Uterus (tissue), 4 donors: ENCODE data around the gene WDR27. TPM values are rescaled to one million over a fixed set of nuclear protein-coding genes. Genes with fewer than 3 reads are reported as not detected.

Experiments
- DNase-seq, 2 donors: peaks; one replicate each; pipeline ENCODE4 v3.0.0-alpha.2; 2019 to 2020
- H3K27ac ChIP-seq, 2 donors: fragments of 200-600 bp; sonication (generic); 1 replicate in 1 of 2; 2 replicates in 1 of 2; pipeline ENCODE4 v1.5.1; 2016 to 2018
- H3K27me3 ChIP-seq, 2 donors: fragments of 200-600 bp; sonication (generic); one replicate each; pipeline ENCODE4 v1.5.1; 2018 to 2019; ENCODE audit warnings: control low read depth in 1 of 2
- H3K36me3 ChIP-seq, 2 donors: fragments of 200-600 bp; sonication (generic); one replicate each; pipeline ENCODE4 v1.5.1; 2019; ENCODE audit warnings: control low read depth in 1 of 2
- H3K4me1 ChIP-seq, 2 donors: fragments of 200-600 bp; sonication (generic); one replicate each; pipeline ENCODE4 v1.5.1; 2018 to 2019; ENCODE audit warnings: control low read depth in 1 of 2
- H3K4me3 ChIP-seq, 2 donors: fragments of 200-600 bp; sonication (generic); 1 replicate in 1 of 2; 2 replicates in 1 of 2; pipeline ENCODE4 v1.5.1; 2018 to 2019; ENCODE audit warnings: mild to moderate bottlenecking in 1 of 2
- H3K9me3 ChIP-seq, 2 donors: fragments of 200-600 bp; sonication (generic); one replicate each; pipeline ENCODE4 v1.5.1; 2019; ENCODE audit warnings: control low read depth in 1 of 2
- CTCF ChIP-seq, 4 experiments: fragments of 200-600 bp in 2 of 4; fragments of 450-650 bp in 2 of 4; sonication (generic) in 2 of 4; IDR thresholded peaks; one replicate each; pipeline ENCODE4 v1.5.1; 2016 to 2019; ENCODE audit warnings: antibody characterized with exemption in 4 of 4, mild to moderate bottlenecking in 2 of 4, moderate library complexity in 1 of 4
- POLR2A ChIP-seq, 2 donors: fragments of 450-650 bp; IDR thresholded peaks; one replicate each; pipeline ENCODE4 v1.6.1; 2016; ENCODE audit warnings: antibody characterized with exemption in 2 of 2, mild to moderate bottlenecking in 1 of 2, moderate library complexity in 1 of 2
- intact Hi-C: fragments of 100-400 bp; cut with DNase I; formaldehyde crosslinking; loops from one replicate; pipeline ENCODE4 v1.15.1; 2023; ENCODE audit warnings: low total_unique reads
- total RNA-seq, 4 donors: library from RNA; depleted of rRNA in 3 of 4; stranded (reverse); fragments of >200 nt in 3 of 4; gene quantifications; one replicate each; pipeline versions ENCODE4 v1.1.0 to v1.2.4, GENCODE V29; 2014 to 2023
- donor health status: DM: yes; HTN: yes; CAD: no.

Gene WDR27
- total RNA-seq, 4 donors from 2014 or later: 41.8 to 69.7 (median 59.7) TPM

DNA sequence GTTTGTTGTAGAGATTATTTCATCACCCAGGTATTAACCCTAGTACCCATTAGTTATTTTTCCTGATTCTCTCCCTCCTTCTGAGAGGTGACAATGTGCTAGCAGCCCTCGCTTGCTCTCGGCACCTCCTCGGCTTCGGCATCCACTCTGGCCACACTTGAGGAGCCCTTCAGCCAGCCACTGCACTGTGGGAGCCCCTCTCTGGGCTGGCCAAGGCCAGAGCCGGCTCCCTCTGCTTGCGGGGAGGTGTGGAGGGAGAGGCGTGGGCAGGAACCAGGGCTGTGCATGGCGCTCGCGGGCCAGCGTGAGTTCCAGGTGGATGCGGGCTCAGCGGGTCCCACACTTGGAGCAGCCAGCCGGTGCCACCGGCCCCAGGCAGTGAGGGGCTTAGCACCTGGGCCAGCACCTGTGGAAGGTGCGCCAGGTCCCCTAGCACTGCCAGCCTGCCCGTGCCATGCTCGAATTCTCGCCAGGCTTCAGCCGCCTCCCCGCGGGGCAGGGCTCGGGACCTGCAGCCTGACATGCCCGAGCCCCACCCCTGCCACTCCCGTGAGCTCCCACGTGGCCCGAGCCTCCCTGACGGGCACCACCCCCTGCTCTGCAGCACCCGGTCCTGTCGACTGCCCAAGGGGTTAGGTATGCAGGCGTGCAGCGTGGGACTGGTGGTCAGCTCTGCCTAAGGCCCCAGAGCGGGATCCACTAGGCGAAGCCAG is 221.9 kb downstream of the WDR27 start:
- Histone ChIP-seq H3K9me3 (no peaks in the 10 kb centered on the region), H3K4me1 (no peaks in the 10 kb centered on the region), H3K27ac (no peak overlapping the region), H3K4me3 (no peak overlapping the region), H3K27me3 (no peaks in the 10 kb centered on the region), H3K36me3 (no peaks in the 10 kb centered on the region)
- DNase-seq: no peak
- intact Hi-C loops: no loop called here
- TF ChIP-seq POLR2A (IDR thresholded peaks at IDR 0.05) (no peak), CTCF (IDR thresholded peaks at IDR 0.05) (no peak)

- TF ChIP-seq CTCF (IDR thresholded peaks at IDR 0.05): no peak
- TF ChIP-seq POLR2A (IDR thresholded peaks at IDR 0.05): no peak
- no peaks in the 10 kb centered on the region for H3K4me1 ChIP-seq
Measured at GRCh38 chr6:169474362-169474761, 227.5 kb downstream of the WDR27 start.

GRCh38 chr6:169473663-169474062 is 228.2 kb downstream of the WDR27 start:
- H3K4me1 ChIP-seq: no peaks in the 10 kb centered on the region
- H3K4me3 ChIP-seq: no peak overlapping the region
- peak overlapping the region; percentile 46 to 47 for H3K27ac ChIP-seq
- no peaks in the 10 kb centered on the region for H3K27me3 ChIP-seq
- no peak for DNase-seq
- TF ChIP-seq POLR2A (IDR thresholded peaks at IDR 0.05) (no peak), CTCF (IDR thresholded peaks at IDR 0.05) (no peak)
- intact Hi-C loops: no loop called here
- no peaks in the 10 kb centered on the region for H3K36me3 ChIP-seq
- H3K9me3 ChIP-seq: peaks cover 3 to 11% of the 10 kb centered on the region in 2 donors

More at GRCh38 chr6:169474362-169474761, 227.5 kb downstream of the WDR27 start:
- Histone ChIP-seq H3K4me3 (no peak overlapping the region), H3K9me3 (peaks cover 3 to 11% of the 10 kb centered on the region in 2 donors), H3K27me3 (no peaks in the 10 kb centered on the region), H3K36me3 (no peaks in the 10 kb centered on the region), H3K27ac (no peak overlapping the region)
- DNase-seq: no peak
- intact Hi-C loops: no loop called here

DNA sequence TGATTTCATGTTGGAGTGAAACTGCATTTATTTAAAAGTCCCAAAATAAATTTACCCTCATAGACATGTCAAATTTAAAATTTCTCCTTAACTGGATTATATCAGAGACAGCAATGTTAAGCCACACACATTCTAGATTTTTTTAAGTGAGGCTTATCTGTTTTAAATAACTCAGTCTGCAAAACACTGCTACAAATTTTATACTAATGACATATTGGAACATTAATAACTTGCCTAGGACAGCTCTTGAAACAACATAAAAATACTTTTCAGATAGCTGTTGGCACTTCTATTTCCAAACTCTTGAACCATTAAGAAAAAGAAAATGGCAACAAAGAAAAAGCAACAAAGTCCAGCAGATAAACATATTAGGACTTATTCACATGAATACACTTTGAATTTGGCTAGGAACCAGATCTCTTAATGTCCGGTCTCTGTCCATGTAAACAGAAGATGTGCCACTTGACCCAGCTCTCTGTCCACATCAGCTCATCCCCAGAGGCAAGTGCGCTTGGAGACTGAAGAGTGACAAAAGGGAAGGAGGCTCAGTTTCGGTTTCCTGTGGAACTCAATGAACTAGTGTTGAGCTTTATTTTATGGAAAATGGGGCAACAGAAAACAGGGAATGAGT is 228.9 kb downstream of the WDR27 start:
- no peaks in the 10 kb centered on the region for H3K4me1 ChIP-seq
- TF ChIP-seq POLR2A (IDR thresholded peaks at IDR 0.05) (no peak), CTCF (IDR thresholded peaks at IDR 0.05) (no peak)
- H3K36me3 ChIP-seq: no peaks in the 10 kb centered on the region
- H3K27ac ChIP-seq: peak overlapping the region; percentile 46 to 47
- no peak overlapping the region for H3K4me3 ChIP-seq
- intact Hi-C loops: no loop called here
- H3K9me3 ChIP-seq: peaks cover 3 to 11% of the 10 kb centered on the region in 2 donors
- no peak for DNase-seq
- no peaks in the 10 kb centered on the region for H3K27me3 ChIP-seq

DNA sequence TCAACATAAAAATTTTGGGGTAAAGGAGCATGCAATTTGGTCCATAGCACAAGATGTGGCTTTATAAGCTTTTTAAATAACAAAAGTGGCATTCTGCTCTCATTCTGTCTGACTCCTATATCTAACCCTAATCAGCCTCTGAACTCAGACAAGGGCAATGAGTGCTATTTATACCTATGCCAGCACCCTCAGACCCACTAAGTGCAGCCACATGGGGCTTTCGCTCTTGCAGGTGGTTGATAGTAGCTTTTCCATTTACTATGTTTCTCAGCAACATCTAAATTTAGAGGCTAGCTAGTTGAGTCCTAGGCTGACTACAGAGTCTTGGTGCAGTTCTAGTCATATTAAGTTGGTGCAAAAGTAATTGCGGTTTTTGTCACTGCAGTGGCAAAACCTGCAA is 231.0 kb downstream of the WDR27 start:
- H3K27ac ChIP-seq: no peak overlapping the region
- no peaks in the 10 kb centered on the region for H3K36me3 ChIP-seq
- intact Hi-C loops: no loop called here
- H3K4me3 ChIP-seq: no peak overlapping the region
- TF ChIP-seq CTCF (IDR thresholded peaks at IDR 0.05) (no peak), POLR2A (IDR thresholded peaks at IDR 0.05) (no peak)
- no peaks in the 10 kb centered on the region for H3K27me3 ChIP-seq
- H3K9me3 ChIP-seq: peaks cover 3 to 11% of the 10 kb centered on the region in 2 donors
- DNase-seq: no peak
- H3K4me1 ChIP-seq: no peaks in the 10 kb centered on the region
